NB4 (cell line): ENCODE results near the gene SLC9A6.
A peak's percentile ranks its signal among the peaks of the same experiment; 100 is the strongest.

Experiments used
- DNase-seq: peaks from one replicate; pipeline ENCODE4 v3.0.0; 2010; ENCODE audit warnings: low read depth
- H3K4me3 ChIP-seq: one replicate; pipeline ENCODE4 v1.5.1; 2011; ENCODE audit warnings: mild to moderate bottlenecking, low read depth, low read length, moderate library complexity
- CTCF ChIP-seq: IDR thresholded peaks from one replicate; pipeline ENCODE4 v1.5.1; 2012; ENCODE audit warnings: low read depth, low read length
- MYC ChIP-seq: IDR thresholded peaks from 2 replicates; pipeline ENCODE4 v1.6.1; 2011; ENCODE audit warnings: low read depth, low read length
- POLR2A ChIP-seq: IDR thresholded peaks from 2 replicates; pipeline ENCODE4 v1.6.1; 2011; ENCODE audit warnings: mild to moderate bottlenecking; ENCODE audit not compliant: insufficient read length; ENCODE audit errors: extremely low read depth
- TF ChIP-seq, protein P1 (sequence below): IDR thresholded peaks from 2 replicates; pipeline ENCODE4 v1.6.1; 2011; ENCODE audit warnings: low read depth, low read length

SLC9A6 gene

GRCh38 chrX:135975421-135975820 lies 9.8 kb upstream of the SLC9A6 start:
- DNase-seq, result no peak
- TF ChIP-seq, protein P1, sequence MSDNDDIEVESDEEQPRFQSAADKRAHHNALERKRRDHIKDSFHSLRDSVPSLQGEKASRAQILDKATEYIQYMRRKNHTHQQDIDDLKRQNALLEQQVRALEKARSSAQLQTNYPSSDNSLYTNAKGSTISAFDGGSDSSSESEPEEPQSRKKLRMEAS, result no peak
- no peak for TF ChIP-seq MYC
- TF ChIP-seq POLR2A, result no peak
- TF ChIP-seq CTCF, result no peak

DNA sequence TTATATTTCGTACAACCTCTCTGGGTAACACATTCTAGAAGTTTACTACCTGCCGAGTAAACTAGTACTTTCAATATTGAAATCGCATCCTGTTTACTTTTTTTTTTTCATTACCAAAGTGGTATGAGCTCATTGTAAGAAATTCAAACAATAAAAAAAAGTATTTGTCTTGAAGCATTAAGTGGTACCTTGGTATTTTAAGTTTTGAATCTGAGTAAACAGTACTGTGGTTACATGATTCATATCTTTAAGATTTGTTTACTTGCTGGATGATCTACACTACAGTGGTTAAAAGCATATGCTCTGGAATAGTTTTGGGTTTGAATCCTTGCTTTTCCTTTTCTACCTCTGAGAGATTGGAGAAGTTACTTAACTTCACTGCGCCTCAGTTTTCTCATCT lies 7.6 kb upstream of the SLC9A6 start:
- no peak for DNase-seq
- H3K4me3 ChIP-seq, result no peak overlapping the region
- no peak for TF ChIP-seq MYC
- no peak for TF ChIP-seq POLR2A
- TF ChIP-seq, protein P1, result no peak
- TF ChIP-seq CTCF, result no peak

More at GRCh38 chrX:135975421-135975820, 9.8 kb upstream of the SLC9A6 start:
- no peak overlapping the region for H3K4me3 ChIP-seq

GRCh38 chrX:135981010-135981409 lies 4.2 kb upstream of the SLC9A6 start:
- H3K4me3 ChIP-seq, result no peak overlapping the region
- no peak for TF ChIP-seq POLR2A
- no peak for TF ChIP-seq CTCF
- TF ChIP-seq, protein P1, result no peak
- TF ChIP-seq MYC, result no peak
- no peak for DNase-seq

GRCh38 chrX:135981668-135982067 lies 3.6 kb upstream of the SLC9A6 start:
- H3K4me3 ChIP-seq, result no peak overlapping the region
- TF ChIP-seq POLR2A (no peak), MYC (no peak), CTCF (no peak)
- TF ChIP-seq, protein P1, result no peak
- no peak for DNase-seq

DNA sequence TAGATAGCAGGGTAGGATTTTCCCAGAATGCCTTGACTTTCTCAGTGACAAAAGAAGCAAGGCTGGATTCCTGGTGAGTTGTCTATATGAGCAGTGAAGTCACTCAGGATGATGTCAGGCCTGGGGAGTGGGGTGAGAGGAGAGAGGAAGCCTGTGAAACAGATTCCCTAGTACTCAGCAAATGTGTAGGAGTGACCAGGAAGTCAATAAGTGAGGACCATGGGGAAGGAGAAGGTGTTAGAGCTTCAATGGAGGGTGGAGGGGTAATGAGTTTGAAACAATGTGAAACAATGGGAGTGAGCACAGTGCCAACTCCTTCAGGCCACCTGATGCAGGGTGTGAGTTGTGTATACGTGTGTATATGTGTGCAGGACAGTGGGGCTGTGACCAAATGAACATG lies 2.4 kb upstream of the SLC9A6 start:
- H3K4me3 ChIP-seq, result no peak overlapping the region
- no peak for DNase-seq
- TF ChIP-seq, protein P1, result no peak
- TF ChIP-seq CTCF (no peak), MYC (no peak), POLR2A (no peak)

GRCh38 chrX:135984256-135984655 lies 979 bp upstream of the SLC9A6 start:
- H3K4me3 ChIP-seq, result peak overlapping the region; percentile 76
- TF ChIP-seq POLR2A (no peak), CTCF (no peak), MYC (no peak)
- TF ChIP-seq, protein P1, result no peak
- no peak for DNase-seq
